ENCODE results near the gene GNAO1. TPM values are rescaled to one million over a fixed set of nuclear protein-coding genes. Genes with fewer than 3 reads are reported as not detected.
A peak's percentile ranks its signal among the peaks of the same experiment; 100 is the strongest.

Gene GNAO1
- total RNA-seq, 1 experiment from 2014 or later, result not detected

DNA sequence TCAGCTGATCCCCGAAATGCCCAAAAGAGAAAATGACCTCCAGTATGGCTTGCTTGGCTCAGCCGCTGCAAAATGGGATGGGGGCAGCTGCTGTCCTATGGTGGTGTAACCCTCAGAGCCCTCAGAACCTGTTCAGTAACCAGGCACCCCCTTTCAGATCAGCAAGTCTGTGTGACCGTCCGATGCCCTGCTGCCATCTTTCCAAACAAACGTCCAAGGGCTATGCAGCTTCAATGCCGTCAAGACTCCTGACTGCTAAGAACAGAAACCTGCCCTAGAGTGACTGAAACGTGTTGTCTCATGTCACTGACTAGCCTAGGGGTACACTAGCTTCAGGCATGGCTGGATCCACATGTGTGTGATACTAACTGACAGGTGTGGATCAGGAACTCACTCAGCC is 70.4 kb downstream of the GNAO1 start:
- Histone ChIP-seq H3K79me2 (ENCODE audit: low read length) (no peaks in the 10 kb centered on the region), H3K4me1 (ENCODE audit: insufficient read depth, low read length) (no peaks in the 10 kb centered on the region), H4K20me1 (ENCODE audit: low read length) (no peaks in the 10 kb centered on the region), H3K9ac (ENCODE audit: low read length) (no peak overlapping the region), H3K36me3 (ENCODE audit: low read depth, low read length) (no peaks in the 10 kb centered on the region), H3K27ac (ENCODE audit: low read length) (no peak overlapping the region), H3K9me2 (replicated peaks; ENCODE audit: low read length) (no peaks in the 10 kb centered on the region), H3F3A (ENCODE audit: low read length, unreplicated experiment) (no peaks in the 10 kb centered on the region), H3K9me3 (ENCODE audit: low read length) (no peaks in the 10 kb centered on the region), H2AFZ (ENCODE audit: low read length) (no peak overlapping the region), H3K27me3 (ENCODE audit: low read length) (peaks cover 46% of the 10 kb centered on the region), H3K4me3 (ENCODE audit: low read length) (no peak overlapping the region), H3K4me2 (ENCODE audit: low read length) (no peak overlapping the region)
- intact Hi-C loops (cut with micrococcal nuclease), result no loop called here
- BruUV-seq (replicated peaks), result no TSS peak
- POLR2A ChIA-PET (ENCODE audit: unreplicated experiment), result no interaction called here
- no peak for DNase-seq
- ATAC-seq, result no peak
- CTCF ChIA-PET, result interaction anchor here (0.6 kb wide), 1 partner anchor 98 kb away, joined by 3 read pairs; no protein-coding TSS in a partner anchor
- TF ChIP-seq EZH2phosphoT487 (IDR thresholded peaks at IDR 0.05; ENCODE audit: borderline replicate concordance, low read length), result no peak
- TF ChIP-seq, protein P1, sequence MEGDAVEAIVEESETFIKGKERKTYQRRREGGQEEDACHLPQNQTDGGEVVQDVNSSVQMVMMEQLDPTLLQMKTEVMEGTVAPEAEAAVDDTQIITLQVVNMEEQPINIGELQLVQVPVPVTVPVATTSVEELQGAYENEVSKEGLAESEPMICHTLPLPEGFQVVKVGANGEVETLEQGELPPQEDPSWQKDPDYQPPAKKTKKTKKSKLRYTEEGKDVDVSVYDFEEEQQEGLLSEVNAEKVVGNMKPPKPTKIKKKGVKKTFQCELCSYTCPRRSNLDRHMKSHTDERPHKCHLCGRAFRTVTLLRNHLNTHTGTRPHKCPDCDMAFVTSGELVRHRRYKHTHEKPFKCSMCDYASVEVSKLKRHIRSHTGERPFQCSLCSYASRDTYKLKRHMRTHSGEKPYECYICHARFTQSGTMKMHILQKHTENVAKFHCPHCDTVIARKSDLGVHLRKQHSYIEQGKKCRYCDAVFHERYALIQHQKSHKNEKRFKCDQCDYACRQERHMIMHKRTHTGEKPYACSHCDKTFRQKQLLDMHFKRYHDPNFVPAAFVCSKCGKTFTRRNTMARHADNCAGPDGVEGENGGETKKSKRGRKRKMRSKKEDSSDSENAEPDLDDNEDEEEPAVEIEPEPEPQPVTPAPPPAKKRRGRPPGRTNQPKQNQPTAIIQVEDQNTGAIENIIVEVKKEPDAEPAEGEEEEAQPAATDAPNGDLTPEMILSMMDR (conservative IDR thresholded peaks at IDR 0.05; ENCODE audit: low read depth, low read length), result no peak
- TF ChIP-seq EZH2 (IDR thresholded peaks at IDR 0.05; ENCODE audit: low read length, unreplicated experiment), result no peak

GRCh38 chr16:56262148-56262547 is 70.9 kb downstream of the GNAO1 start:
- ATAC-seq, result no peak
- DNase-seq, result peak; percentile 5
- intact Hi-C loops (cut with micrococcal nuclease), result no loop called here
- Histone ChIP-seq H3K36me3 (ENCODE audit: low read depth, low read length) (no peaks in the 10 kb centered on the region), H3K9me3 (ENCODE audit: low read length) (no peaks in the 10 kb centered on the region), H3K27ac (ENCODE audit: low read length) (no peak overlapping the region), H3K4me1 (ENCODE audit: insufficient read depth, low read length) (no peaks in the 10 kb centered on the region), H3K9me2 (replicated peaks; ENCODE audit: low read length) (no peaks in the 10 kb centered on the region), H3K4me3 (ENCODE audit: low read length) (no peak overlapping the region), H3K9ac (ENCODE audit: low read length) (no peak overlapping the region), H4K20me1 (ENCODE audit: low read length) (no peaks in the 10 kb centered on the region), H3K79me2 (ENCODE audit: low read length) (no peaks in the 10 kb centered on the region), H2AFZ (ENCODE audit: low read length) (no peak overlapping the region), H3K27me3 (ENCODE audit: low read length) (peaks cover 44% of the 10 kb centered on the region), H3F3A (ENCODE audit: low read length, unreplicated experiment) (no peaks in the 10 kb centered on the region), H3K4me2 (ENCODE audit: low read length) (no peak overlapping the region)
- BruUV-seq (replicated peaks), result no TSS peak
- POLR2A ChIA-PET (ENCODE audit: unreplicated experiment), result no interaction called here
- CTCF ChIA-PET, result interaction anchor here (0.6 kb wide), 1 partner anchor 97 kb away, joined by 3 read pairs; no protein-coding TSS in a partner anchor
- TF ChIP-seq, protein P1 (conservative IDR thresholded peaks at IDR 0.05; ENCODE audit: low read depth, low read length), result no peak
- TF ChIP-seq EZH2 (IDR thresholded peaks at IDR 0.05; ENCODE audit: low read length, unreplicated experiment) (no peak), EZH2phosphoT487 (IDR thresholded peaks at IDR 0.05; ENCODE audit: borderline replicate concordance, low read length) (no peak)

DNA sequence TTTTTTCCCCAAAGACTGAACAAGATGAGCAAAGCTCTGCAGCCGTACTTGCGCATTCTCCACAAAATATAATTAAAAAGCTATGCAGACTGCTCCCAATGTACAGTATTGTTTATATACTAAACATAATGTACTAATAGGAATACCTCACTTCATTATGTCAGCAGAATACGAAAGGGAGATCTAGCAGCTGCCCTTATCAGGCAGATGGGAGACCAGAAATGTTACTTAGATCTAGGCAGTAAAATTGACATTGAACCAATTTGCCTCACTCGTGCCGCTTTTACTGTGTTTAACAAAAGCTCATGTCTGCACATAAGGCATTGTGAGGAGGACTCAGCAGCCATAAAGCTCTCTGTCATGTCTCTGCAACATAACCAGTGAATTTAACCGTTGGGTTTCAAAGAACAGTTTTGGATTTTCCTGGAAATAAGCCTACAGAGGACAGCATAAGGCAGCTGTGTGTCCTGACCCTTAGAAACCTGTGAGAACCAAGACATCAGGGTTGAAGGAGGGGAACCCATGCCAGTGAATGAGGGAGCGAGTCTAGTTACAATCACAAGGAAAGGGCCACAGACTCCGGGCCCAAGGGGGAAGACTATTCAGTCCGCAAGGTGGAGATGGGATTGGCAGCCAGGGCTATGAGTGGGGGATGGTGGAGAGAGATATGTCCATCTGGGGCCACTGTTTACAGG is 71.4 kb downstream of the GNAO1 start:
- Histone ChIP-seq H3K79me2 (ENCODE audit: low read length) (no peaks in the 10 kb centered on the region), H3F3A (ENCODE audit: low read length, unreplicated experiment) (no peaks in the 10 kb centered on the region), H3K4me1 (ENCODE audit: insufficient read depth, low read length) (no peaks in the 10 kb centered on the region), H3K4me2 (ENCODE audit: low read length) (no peak overlapping the region), H3K4me3 (ENCODE audit: low read length) (no peak overlapping the region), H3K9me3 (ENCODE audit: low read length) (no peaks in the 10 kb centered on the region), H3K36me3 (ENCODE audit: low read depth, low read length) (no peaks in the 10 kb centered on the region), H3K27ac (ENCODE audit: low read length) (no peak overlapping the region), H4K20me1 (ENCODE audit: low read length) (no peaks in the 10 kb centered on the region), H2AFZ (ENCODE audit: low read length) (no peak overlapping the region), H3K27me3 (ENCODE audit: low read length) (peaks cover 39% of the 10 kb centered on the region), H3K9ac (ENCODE audit: low read length) (no peak overlapping the region), H3K9me2 (replicated peaks; ENCODE audit: low read length) (no peaks in the 10 kb centered on the region)
- ChIA-PET POLR2A (ENCODE audit: unreplicated experiment) (no interaction called here), CTCF (no interaction called here)
- BruUV-seq (replicated peaks), result no TSS peak
- ATAC-seq (no peak), DNase-seq (no peak)
- intact Hi-C loops (cut with micrococcal nuclease), result no loop called here
- TF ChIP-seq, protein P1 (conservative IDR thresholded peaks at IDR 0.05; ENCODE audit: low read depth, low read length), result no peak

Data from PC-3 (cell line).